ENCODE measurements around the gene LSAMP. TPM values are rescaled to one million over a fixed set of nuclear protein-coding genes. Genes with fewer than 3 reads are reported as not detected.

The LSAMP gene
- total and polyA plus RNA-seq, 9 of the 15 experiments (the other 6 are each of a cell fraction or from before 2014, with no cell fraction given) = 0.09 to 0.11 TPM; not detected in 7

- TF ChIP-seq, protein P1, sequence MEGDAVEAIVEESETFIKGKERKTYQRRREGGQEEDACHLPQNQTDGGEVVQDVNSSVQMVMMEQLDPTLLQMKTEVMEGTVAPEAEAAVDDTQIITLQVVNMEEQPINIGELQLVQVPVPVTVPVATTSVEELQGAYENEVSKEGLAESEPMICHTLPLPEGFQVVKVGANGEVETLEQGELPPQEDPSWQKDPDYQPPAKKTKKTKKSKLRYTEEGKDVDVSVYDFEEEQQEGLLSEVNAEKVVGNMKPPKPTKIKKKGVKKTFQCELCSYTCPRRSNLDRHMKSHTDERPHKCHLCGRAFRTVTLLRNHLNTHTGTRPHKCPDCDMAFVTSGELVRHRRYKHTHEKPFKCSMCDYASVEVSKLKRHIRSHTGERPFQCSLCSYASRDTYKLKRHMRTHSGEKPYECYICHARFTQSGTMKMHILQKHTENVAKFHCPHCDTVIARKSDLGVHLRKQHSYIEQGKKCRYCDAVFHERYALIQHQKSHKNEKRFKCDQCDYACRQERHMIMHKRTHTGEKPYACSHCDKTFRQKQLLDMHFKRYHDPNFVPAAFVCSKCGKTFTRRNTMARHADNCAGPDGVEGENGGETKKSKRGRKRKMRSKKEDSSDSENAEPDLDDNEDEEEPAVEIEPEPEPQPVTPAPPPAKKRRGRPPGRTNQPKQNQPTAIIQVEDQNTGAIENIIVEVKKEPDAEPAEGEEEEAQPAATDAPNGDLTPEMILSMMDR (IDR thresholded peaks at IDR 0.05 in 2 of 3, conservative IDR thresholded peaks at IDR 0.05 in 1 of 3; ENCODE audit: insufficient read depth in 2 of 3, low read depth in 1 of 3, low read length in 3 of 3) = no peak
- TF ChIP-seq DACH1 (IDR thresholded peaks at IDR 0.05; ENCODE audit: partially characterized antibody) (no peak), ZNF57 (CRISPR knock-in tag; IDR thresholded peaks at IDR 0.05) (no peak), RFX7 (CRISPR knock-in tag; IDR thresholded peaks at IDR 0.05) (no peak)
Observed at GRCh38 chr3:116247605-116248004, 197.7 kb downstream of the LSAMP start (continued).

DNA sequence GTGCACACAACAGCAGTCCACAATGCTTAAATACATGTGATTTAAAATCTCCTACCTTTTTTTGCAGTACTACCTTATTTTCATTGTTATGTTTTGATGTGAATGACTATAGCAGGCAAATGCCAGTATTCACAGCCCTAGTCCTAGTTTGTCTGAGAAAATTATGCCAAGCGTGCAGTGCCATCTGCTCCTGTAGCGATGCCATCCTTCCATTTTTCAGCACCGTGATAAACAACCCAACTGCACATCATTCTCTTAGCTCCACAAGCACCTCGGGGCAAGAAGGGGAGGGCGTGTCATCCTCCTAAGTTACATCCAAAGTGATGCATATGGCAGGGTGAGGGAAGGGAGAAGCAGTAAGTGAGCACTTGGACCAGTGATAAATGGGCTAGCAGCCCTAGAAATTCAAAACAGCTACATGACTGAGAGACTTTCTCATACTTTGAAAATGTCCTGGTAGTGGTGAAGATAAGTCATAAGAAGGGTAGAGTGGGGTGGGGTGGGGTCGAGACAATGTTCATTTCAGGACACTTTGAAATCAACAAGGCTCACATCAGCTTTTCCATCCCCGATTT lies 198.8 kb downstream of the LSAMP start:
- no peak for TF ChIP-seq RBM14 (IDR thresholded peaks at IDR 0.05; ENCODE audit: borderline replicate concordance, insufficient read depth, low read depth, low read length)
- TF ChIP-seq ZNF217 (CRISPR knock-in tag; IDR thresholded peaks at IDR 0.05) = no peak
- no peak for TF ChIP-seq BCL6 (CRISPR knock-in tag; IDR thresholded peaks at IDR 0.05)
- no peak for TF ChIP-seq ZNF140 (CRISPR knock-in tag; IDR thresholded peaks at IDR 0.05)
- in situ Hi-C loops (cut with MboI) = no loop called here
- H3K27ac ChIP-seq (ENCODE audit: extremely low read depth, low read depth, low read length) = no peak overlapping the region
- no TSS peak for BruUV-seq (replicated peaks)
- CTCF ChIA-PET (ENCODE audit: low intra/inter-chr PET ratio) = no interaction called here
- H3K9me3 ChIP-seq (replicated peaks; ENCODE audit: control insufficient read depth, insufficient read depth, low read depth, low read length) = no peaks in the 10 kb centered on the region
- H3K4me1 ChIP-seq (replicated peaks in 1 of 2; ENCODE audit: control insufficient read depth in 2 of 2, insufficient read depth in 2 of 2, low read length in 2 of 2) = no peaks in the 10 kb centered on the region
- intact Hi-C loops (cut with micrococcal nuclease) = no loop called here
- no peak overlapping the region for H3K4me2 ChIP-seq (ENCODE audit: insufficient read depth, low read length)
- H4K20me1 ChIP-seq (replicated peaks; ENCODE audit: control insufficient read depth, insufficient read depth, low read length) = no peaks in the 10 kb centered on the region
- ATAC-seq (no peak), DNase-seq (ENCODE audit: extremely low read depth in 1 of 4, low spot score in 3 of 4) (no peak), FAIRE-seq (no peak)
- no peak overlapping the region for H3K9ac ChIP-seq (ENCODE audit: insufficient read depth in 1 of 2, low read depth in 2 of 2, low read length in 2 of 2)
- H2AFZ ChIP-seq (ENCODE audit: low read depth, low read length) = no peak overlapping the region
- no peaks in the 10 kb centered on the region for H3K79me2 ChIP-seq (ENCODE audit: control insufficient read depth, insufficient read depth, low read length)
- no peaks in the 10 kb centered on the region for H3K27me3 ChIP-seq (ENCODE audit: control insufficient read depth in 2 of 2, insufficient read depth in 2 of 2, low read length in 2 of 2)
- 0% methylated on average over 6 of the region's 7 CpGs for WGBS (ENCODE audit: insufficient coverage, low coverage, missing lambda C conversion rate)
- H3K4me3 ChIP-seq = no peak overlapping the region
- POLR2A ChIA-PET = interaction anchor here (0.6 kb wide), 1 partner anchor 11 kb away, joined by 3 read pairs; no protein-coding TSS in a partner anchor
- H3K9me1 ChIP-seq (ENCODE audit: control insufficient read depth, insufficient read depth, low read length) = no peaks in the 10 kb centered on the region
- H3K36me3 ChIP-seq (ENCODE audit: control insufficient read depth, insufficient read depth, low read length) = no peaks in the 10 kb centered on the region
